Measurements from ENCODE around the gene CFAP53. TPM values are rescaled to one million over a fixed set of nuclear protein-coding genes. Genes with fewer than 3 reads are reported as not detected.
"Not testable (repeated sequence)": the region's sequence is repeated elsewhere in the genome, so short reads cannot be mapped to it uniquely, and the experiment has no call there.

Gene CFAP53
- total RNA-seq, 1 donor from 2014 or later = not detected

DNA sequence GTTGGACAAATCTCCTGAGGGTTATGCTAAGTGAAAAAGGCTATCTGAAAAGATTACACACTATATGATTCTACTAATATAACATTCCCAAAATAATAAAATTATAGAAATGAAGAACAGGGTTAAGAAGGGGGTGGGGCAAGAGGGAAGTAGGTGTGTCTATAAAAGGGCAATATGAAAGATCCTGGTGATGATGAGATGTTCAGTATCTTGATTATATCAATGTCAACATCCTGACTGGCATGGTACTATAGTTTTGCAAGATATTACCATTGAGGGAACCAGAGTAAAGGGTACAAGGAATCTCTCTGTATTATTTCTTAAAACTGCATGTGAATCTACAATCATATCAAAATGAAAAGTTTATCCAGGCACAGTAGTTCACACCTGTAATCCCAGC lies 16.7 kb downstream of the CFAP53 start:
- Histone ChIP-seq H3K4me1 (no peaks in the 10 kb centered on the region), H3K36me3 (no peaks in the 10 kb centered on the region), H3K27me3 (no peaks in the 10 kb centered on the region), H3K4me3 (no peak overlapping the region), H3K27ac (no peak overlapping the region), H3K9me3 (no peaks in the 10 kb centered on the region)
- intact Hi-C loops (cut with DNase I) = no loop called here
- TF ChIP-seq, protein P1, sequence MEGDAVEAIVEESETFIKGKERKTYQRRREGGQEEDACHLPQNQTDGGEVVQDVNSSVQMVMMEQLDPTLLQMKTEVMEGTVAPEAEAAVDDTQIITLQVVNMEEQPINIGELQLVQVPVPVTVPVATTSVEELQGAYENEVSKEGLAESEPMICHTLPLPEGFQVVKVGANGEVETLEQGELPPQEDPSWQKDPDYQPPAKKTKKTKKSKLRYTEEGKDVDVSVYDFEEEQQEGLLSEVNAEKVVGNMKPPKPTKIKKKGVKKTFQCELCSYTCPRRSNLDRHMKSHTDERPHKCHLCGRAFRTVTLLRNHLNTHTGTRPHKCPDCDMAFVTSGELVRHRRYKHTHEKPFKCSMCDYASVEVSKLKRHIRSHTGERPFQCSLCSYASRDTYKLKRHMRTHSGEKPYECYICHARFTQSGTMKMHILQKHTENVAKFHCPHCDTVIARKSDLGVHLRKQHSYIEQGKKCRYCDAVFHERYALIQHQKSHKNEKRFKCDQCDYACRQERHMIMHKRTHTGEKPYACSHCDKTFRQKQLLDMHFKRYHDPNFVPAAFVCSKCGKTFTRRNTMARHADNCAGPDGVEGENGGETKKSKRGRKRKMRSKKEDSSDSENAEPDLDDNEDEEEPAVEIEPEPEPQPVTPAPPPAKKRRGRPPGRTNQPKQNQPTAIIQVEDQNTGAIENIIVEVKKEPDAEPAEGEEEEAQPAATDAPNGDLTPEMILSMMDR (IDR thresholded peaks at IDR 0.05) = no peak
- no peak for DNase-seq (ENCODE audit: low spot score in 2 of 2)

GRCh38 chr18:50247561-50247960 lies 18.7 kb downstream of the CFAP53 start:
- Histone ChIP-seq H3K27ac (no peak overlapping the region), H3K4me3 (no peak overlapping the region), H3K36me3 (no peaks in the 10 kb centered on the region), H3K27me3 (no peaks in the 10 kb centered on the region), H3K4me1 (no peaks in the 10 kb centered on the region), H3K9me3 (no peaks in the 10 kb centered on the region)
- intact Hi-C loops (cut with DNase I) = no loop called here
- TF ChIP-seq, protein P1 (IDR thresholded peaks at IDR 0.05) = no peak
- no peak for DNase-seq (ENCODE audit: low spot score in 2 of 2)

GRCh38 chr18:50241768-50242167 lies 24.5 kb downstream of the CFAP53 start:
- H3K4me3 ChIP-seq; H3K9me3 ChIP-seq; intact Hi-C loops (cut with DNase I); H3K36me3 ChIP-seq; DNase-seq (ENCODE audit: low spot score in 2 of 2); H3K4me1 ChIP-seq; H3K27ac ChIP-seq; H3K27me3 ChIP-seq: not testable (repeated sequence)

- H3K9me3 ChIP-seq = no peaks in the 10 kb centered on the region
- no peaks in the 10 kb centered on the region for H3K36me3 ChIP-seq
- no peak overlapping the region for H3K4me3 ChIP-seq
- no peak for DNase-seq (ENCODE audit: low spot score in 2 of 2)
- no peaks in the 10 kb centered on the region for H3K4me1 ChIP-seq
- no peak overlapping the region for H3K27ac ChIP-seq
- no peaks in the 10 kb centered on the region for H3K27me3 ChIP-seq
- TF ChIP-seq, protein P1 (IDR thresholded peaks at IDR 0.05) = no peak
- intact Hi-C loops (cut with DNase I) = no loop called here
These were observed 26.2 kb downstream of the CFAP53 start for GRCh38 chr18:50240080-50240563.

DNA sequence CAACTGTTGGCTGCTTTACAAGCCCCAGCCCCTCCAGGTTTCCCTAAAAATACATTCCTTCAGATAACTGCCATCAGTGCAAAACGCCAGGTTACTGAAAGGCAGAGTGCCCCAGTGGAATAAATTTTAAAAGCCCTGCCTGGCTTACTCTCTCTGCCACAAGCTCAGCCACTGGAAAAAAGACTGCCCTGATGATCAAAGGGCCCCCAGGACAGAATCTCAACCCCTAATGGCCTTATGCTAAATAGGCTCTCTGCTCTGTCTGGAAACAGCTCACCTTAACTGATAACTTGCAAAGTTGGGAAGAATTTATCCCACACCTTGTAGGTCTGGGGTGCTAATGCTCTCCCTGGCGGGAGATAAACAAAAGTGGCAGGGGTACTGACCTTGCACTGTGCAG lies 33.9 kb downstream of the CFAP53 start:
- DNase-seq (ENCODE audit: low spot score in 2 of 2) = no peak
- no peaks in the 10 kb centered on the region for H3K9me3 ChIP-seq
- H3K36me3 ChIP-seq = no peaks in the 10 kb centered on the region
- H3K4me3 ChIP-seq = no peak overlapping the region
- intact Hi-C loops (cut with DNase I) = no loop called here
- TF ChIP-seq, protein P1 (IDR thresholded peaks at IDR 0.05) = no peak
- no peaks in the 10 kb centered on the region for H3K4me1 ChIP-seq
- no peaks in the 10 kb centered on the region for H3K27me3 ChIP-seq
- no peak overlapping the region for H3K27ac ChIP-seq

DNA sequence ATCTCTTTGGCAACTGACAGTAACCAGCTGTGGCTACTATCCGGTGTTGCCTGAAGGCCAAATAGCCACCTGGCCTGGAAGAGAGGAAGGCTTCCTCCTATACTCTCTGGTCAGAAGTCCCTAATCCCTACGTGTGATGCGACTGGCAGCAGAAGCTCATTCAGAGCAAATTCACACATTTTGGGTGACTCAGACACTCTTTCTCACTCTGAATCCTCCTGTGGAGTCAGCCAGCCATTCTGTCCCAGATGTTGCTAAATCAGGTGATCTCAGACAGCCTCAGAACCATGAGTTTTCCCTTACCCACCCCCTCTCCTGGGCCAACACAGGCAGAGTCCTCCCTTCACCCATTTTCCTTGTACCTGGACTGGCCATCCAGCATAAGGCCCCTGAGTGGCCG lies 34.7 kb downstream of the CFAP53 start:
- Histone ChIP-seq H3K27ac (no peak overlapping the region), H3K36me3 (no peaks in the 10 kb centered on the region), H3K4me1 (no peaks in the 10 kb centered on the region), H3K27me3 (no peaks in the 10 kb centered on the region), H3K4me3 (no peak overlapping the region), H3K9me3 (no peaks in the 10 kb centered on the region)
- intact Hi-C loops (cut with DNase I) = no loop called here
- TF ChIP-seq, protein P1 (IDR thresholded peaks at IDR 0.05) = no peak
- DNase-seq (ENCODE audit: low spot score in 2 of 2) = no peak

DNA sequence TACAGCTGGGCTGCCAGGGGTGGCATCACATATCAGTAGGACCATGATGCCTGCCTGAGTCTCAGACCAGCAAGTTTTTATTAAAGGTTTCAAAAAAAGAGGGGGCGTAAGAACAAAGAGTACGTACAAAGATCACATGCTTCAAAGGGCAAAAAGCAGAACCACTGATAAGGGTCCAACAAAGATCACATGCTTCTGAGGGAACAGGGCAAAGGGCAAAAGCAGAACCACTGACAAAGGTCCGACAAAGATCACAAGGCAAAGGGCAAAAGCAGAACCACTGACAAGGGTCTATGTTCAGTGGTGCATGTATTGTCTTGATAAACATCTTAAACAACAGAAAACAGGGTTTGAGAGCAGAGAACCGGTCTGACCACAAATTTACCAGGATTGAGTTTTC lies 46.0 kb downstream of the CFAP53 start:
- H3K27me3 ChIP-seq; intact Hi-C loops (cut with DNase I); H3K36me3 ChIP-seq; DNase-seq (ENCODE audit: low spot score in 2 of 2); H3K27ac ChIP-seq; H3K4me3 ChIP-seq; H3K4me1 ChIP-seq; H3K9me3 ChIP-seq: not testable (repeated sequence)

Measured in ascending aorta (tissue), 2 donors.